Smooth muscle cell (in vitro differentiated cells): Measurements from ENCODE around the gene PCDH10. TPM values are rescaled to one million over a fixed set of nuclear protein-coding genes. Genes with fewer than 3 reads are reported as not detected.

ENCODE experiments used
- DNase-seq: peaks from one replicate; lab custom pipeline; 2025; ENCODE audit not compliant: unreplicated experiment; lab: John Stamatoyannopoulos, UW
- H2AFZ ChIP-seq: fragments of 200-600 bp; sonication (generic); 2 replicates; pipeline ENCODE4 v1.6.0; 2016; ENCODE audit warnings: antibody characterized with exemption, low read depth, mild to moderate bottlenecking
- H3F3A ChIP-seq: fragments of 200-600 bp; sonication (generic); 2 replicates; pipeline ENCODE4 v1.6.0; 2017; ENCODE audit warnings: antibody characterized with exemption, low read depth
- H3K27ac ChIP-seq: fragments of 200-600 bp; sonication (generic); 2 replicates; pipeline ENCODE4 v1.5.1; 2016; ENCODE audit warnings: low read depth, mild to moderate bottlenecking
- H3K27me3 ChIP-seq: fragments of 200-600 bp; sonication (generic); 2 replicates; pipeline ENCODE4 v1.6.1; 2016; ENCODE audit warnings: low read depth, mild to moderate bottlenecking
- H3K36me3 ChIP-seq: fragments of 200-600 bp; sonication (generic); 2 replicates; pipeline ENCODE4 v1.5.1; 2016; ENCODE audit warnings: low read depth
- H3K4me1 ChIP-seq: fragments of 200-600 bp; sonication (generic); 2 replicates; pipeline ENCODE4 v1.5.1; 2016; ENCODE audit warnings: low read depth
- H3K4me2 ChIP-seq: fragments of 200-600 bp; sonication (generic); 2 replicates; pipeline ENCODE4 v1.6.0; 2016; ENCODE audit warnings: mild to moderate bottlenecking
- H3K4me3 ChIP-seq: fragments of 200-600 bp; sonication (generic); 2 replicates; pipeline ENCODE4 v1.5.1; 2016; ENCODE audit warnings: mild to moderate bottlenecking
- H3K79me2 ChIP-seq: fragments of 200-600 bp; sonication (generic); 2 replicates; pipeline ENCODE4 v1.6.0; 2016; ENCODE audit warnings: low read depth, mild to moderate bottlenecking
- H3K9ac ChIP-seq: fragments of 200-600 bp; sonication (generic); 2 replicates; pipeline ENCODE4 v1.6.0; 2016; ENCODE audit warnings: low read depth
- H3K9me3 ChIP-seq: fragments of 200-600 bp; sonication (generic); replicated peaks from 2 replicates; pipeline ENCODE4 v1.5.1; 2016; ENCODE audit warnings: low read depth
- H4K20me1 ChIP-seq: fragments of 200-600 bp; sonication (generic); 2 replicates; pipeline ENCODE4 v1.6.0; 2016; ENCODE audit warnings: low read depth
- CTCF ChIP-seq: fragments of 200-600 bp; sonication (generic); IDR thresholded peaks from 2 replicates; pipeline ENCODE4 v1.5.1; 2017; ENCODE audit warnings: borderline replicate concordance, mild to moderate bottlenecking, antibody characterized with exemption; ENCODE audit not compliant: insufficient read depth, poor library complexity, severe bottlenecking
- WGBS: methylation state at CpG from one replicate; pipeline ENCODE4 v1.1.7; 2016; ENCODE audit warnings: low lambda C conversion rate; 5-methylcytosine and 5-hydroxymethylcytosine counted together
- polyA plus RNA-seq: library from polyadenylated mRNA; unstranded; fragments of >200 nt; fragmentation: Nextera tagmentation; extraction: Ambion mirVana; gene quantifications from 2 replicates; pipeline ENCODE4 v1.2.1, GENCODE V29; 2016
- total RNA-seq: library from RNA; depleted of rRNA; stranded (reverse); fragments of >200 nt; gene quantifications from 2 replicates; pipeline ENCODE4 v1.2.3, GENCODE V29; 2014

PCDH10 gene
- total and polyA plus RNA-seq, 2 experiments from 2014 or later: 103 to 129 TPM

GRCh38 chr4:133143775-133144430, 5.2 kb upstream of the PCDH10 start:
- H3K27ac ChIP-seq: no peak overlapping the region

GRCh38 chr4:133145241-133145640, 3.9 kb upstream of the PCDH10 start:
- no peak overlapping the region for H3K27ac ChIP-seq
- no peak overlapping the region for H3K4me3 ChIP-seq
- no peak overlapping the region for H3K9ac ChIP-seq
- H3K79me2 ChIP-seq: peaks cover 11% of the 10 kb centered on the region
- peaks cover 4% of the 10 kb centered on the region for H3K4me1 ChIP-seq
- no peak for DNase-seq
- H3K4me2 ChIP-seq: peak overlapping the region; percentile 89
- no peaks in the 10 kb centered on the region for H3K9me3 ChIP-seq
- no peaks in the 10 kb centered on the region for H3K36me3 ChIP-seq
- peaks cover 4% of the 10 kb centered on the region for H4K20me1 ChIP-seq
- no peak overlapping the region for H2AFZ ChIP-seq
- no peaks in the 10 kb centered on the region for H3F3A ChIP-seq
- H3K27me3 ChIP-seq: no peaks in the 10 kb centered on the region
- TF ChIP-seq CTCF: no peak

More at GRCh38 chr4:133143775-133144430, 5.2 kb upstream of the PCDH10 start:
- H3K4me1 ChIP-seq: no peaks in the 10 kb centered on the region
- DNase-seq: no peak
- TF ChIP-seq CTCF: no peak
- no peaks in the 10 kb centered on the region for H3K9me3 ChIP-seq
- H3K36me3 ChIP-seq: peaks cover under 1% of the 10 kb centered on the region
- H3K4me2 ChIP-seq: peak overlapping the region; percentile 42
- H3K79me2 ChIP-seq: no peaks in the 10 kb centered on the region
- H4K20me1 ChIP-seq: no peaks in the 10 kb centered on the region
- H3K4me3 ChIP-seq: no peak overlapping the region
- no peaks in the 10 kb centered on the region for H3F3A ChIP-seq
- H3K27me3 ChIP-seq: no peaks in the 10 kb centered on the region
- H3K9ac ChIP-seq: no peak overlapping the region
- WGBS: 13% methylated on average over 3 of the region's 3 CpGs
- peak overlapping the region; percentile 57 for H2AFZ ChIP-seq

GRCh38 chr4:133145758-133146573, 3.1 kb upstream of the PCDH10 start:
- Histone ChIP-seq H4K20me1 (peaks cover 9% of the 10 kb centered on the region), H3K36me3 (no peaks in the 10 kb centered on the region), H3K27ac (no peak overlapping the region), H3K4me2 (peak overlapping the region; percentile 89), H2AFZ (peak overlapping the region; percentile 91), H3K79me2 (peaks cover 18% of the 10 kb centered on the region), H3K27me3 (no peaks in the 10 kb centered on the region), H3K4me3 (peak overlapping the region; percentile 86), H3F3A (no peaks in the 10 kb centered on the region), H3K4me1 (peaks cover 4% of the 10 kb centered on the region), H3K9me3 (no peaks in the 10 kb centered on the region), H3K9ac (peak overlapping the region; percentile 45)
- no peak for TF ChIP-seq CTCF
- 9% methylated on average over 10 of the region's 10 CpGs for WGBS
- no peak for DNase-seq
